ENCODE measurements around the gene LAD1.

The LAD1 gene

GRCh38 chr1:201360901-201361651 lies 38.0 kb downstream of the LAD1 start:
- Histone ChIP-seq H3K9me3 (replicated peaks; ENCODE audit: low read length) (no peaks in the 10 kb centered on the region), H3K4me3 (ENCODE audit: low read length) (no peak overlapping the region), H3K4me2 (ENCODE audit: low read length) (no peak overlapping the region), H3K27me3 (ENCODE audit: control insufficient read depth, insufficient read depth, low read length) (peaks cover 15% of the 10 kb centered on the region), H3K36me3 (ENCODE audit: insufficient read depth, low read length) (no peaks in the 10 kb centered on the region), H3K9ac (ENCODE audit: low read depth, low read length) (no peak overlapping the region), H3K4me1 (ENCODE audit: control insufficient read depth, insufficient read depth, low read length) (peaks cover 5% of the 10 kb centered on the region)

GRCh38 chr1:201360486-201360885 lies 38.6 kb downstream of the LAD1 start:
- Histone ChIP-seq H3K4me3 (ENCODE audit: low read length) (no peak overlapping the region), H3K36me3 (ENCODE audit: insufficient read depth, low read length) (no peaks in the 10 kb centered on the region), H3K27me3 (ENCODE audit: control insufficient read depth, insufficient read depth, low read length) (peaks cover 21% of the 10 kb centered on the region), H3K4me1 (ENCODE audit: control insufficient read depth, insufficient read depth, low read length) (peaks cover 5% of the 10 kb centered on the region), H3K4me2 (ENCODE audit: low read length) (no peak overlapping the region), H3K9ac (ENCODE audit: low read depth, low read length) (no peak overlapping the region), H3K9me3 (replicated peaks; ENCODE audit: low read length) (no peaks in the 10 kb centered on the region)

- H3K4me3 ChIP-seq (ENCODE audit: low read length) = no peak overlapping the region
- H3K4me2 ChIP-seq (ENCODE audit: low read length) = no peak overlapping the region
- H3K36me3 ChIP-seq (ENCODE audit: insufficient read depth, low read length) = no peaks in the 10 kb centered on the region
- peaks cover 5% of the 10 kb centered on the region for H3K4me1 ChIP-seq (ENCODE audit: control insufficient read depth, insufficient read depth, low read length)
- H3K27me3 ChIP-seq (ENCODE audit: control insufficient read depth, insufficient read depth, low read length) = peaks cover 27% of the 10 kb centered on the region
- no peaks in the 10 kb centered on the region for H3K9me3 ChIP-seq (replicated peaks; ENCODE audit: low read length)
- H3K9ac ChIP-seq (ENCODE audit: low read depth, low read length) = no peak overlapping the region
Measured at GRCh38 chr1:201359873-201360210, 39.3 kb downstream of the LAD1 start.

- Histone ChIP-seq H3K4me3 (ENCODE audit: low read length) (no peak overlapping the region), H3K9ac (ENCODE audit: low read depth, low read length) (no peak overlapping the region), H3K4me1 (ENCODE audit: control insufficient read depth, insufficient read depth, low read length) (peaks cover 5% of the 10 kb centered on the region), H3K27me3 (ENCODE audit: control insufficient read depth, insufficient read depth, low read length) (peaks cover 30% of the 10 kb centered on the region), H3K9me3 (replicated peaks; ENCODE audit: low read length) (no peaks in the 10 kb centered on the region), H3K4me2 (ENCODE audit: low read length) (no peak overlapping the region), H3K36me3 (ENCODE audit: insufficient read depth, low read length) (no peaks in the 10 kb centered on the region)
Measured at GRCh38 chr1:201359031-201359872, 39.9 kb downstream of the LAD1 start.

- Histone ChIP-seq H3K4me2 (ENCODE audit: low read length) (no peak overlapping the region), H3K36me3 (ENCODE audit: insufficient read depth, low read length) (no peaks in the 10 kb centered on the region), H3K9me3 (replicated peaks; ENCODE audit: low read length) (no peaks in the 10 kb centered on the region), H3K4me1 (ENCODE audit: control insufficient read depth, insufficient read depth, low read length) (peaks cover 5% of the 10 kb centered on the region), H3K9ac (ENCODE audit: low read depth, low read length) (no peak overlapping the region), H3K4me3 (ENCODE audit: low read length) (no peak overlapping the region), H3K27me3 (ENCODE audit: control insufficient read depth, insufficient read depth, low read length) (peaks cover 30% of the 10 kb centered on the region)
Measured at GRCh38 chr1:201358596-201358995, 40.5 kb downstream of the LAD1 start.

- Histone ChIP-seq H3K9ac (ENCODE audit: low read depth, low read length) (no peak overlapping the region), H3K4me2 (ENCODE audit: low read length) (no peak overlapping the region), H3K4me1 (ENCODE audit: control insufficient read depth, insufficient read depth, low read length) (peaks cover 5% of the 10 kb centered on the region), H3K4me3 (ENCODE audit: low read length) (no peak overlapping the region), H3K27me3 (ENCODE audit: control insufficient read depth, insufficient read depth, low read length) (peaks cover 26% of the 10 kb centered on the region), H3K36me3 (ENCODE audit: insufficient read depth, low read length) (no peaks in the 10 kb centered on the region), H3K9me3 (replicated peaks; ENCODE audit: low read length) (no peaks in the 10 kb centered on the region)
Measured at GRCh38 chr1:201357636-201358348, 41.3 kb downstream of the LAD1 start.

GRCh38 chr1:201357211-201357610 lies 41.9 kb downstream of the LAD1 start:
- Histone ChIP-seq H3K4me3 (ENCODE audit: low read length) (no peak overlapping the region), H3K4me1 (ENCODE audit: control insufficient read depth, insufficient read depth, low read length) (peaks cover 5% of the 10 kb centered on the region), H3K27me3 (ENCODE audit: control insufficient read depth, insufficient read depth, low read length) (peaks cover 24% of the 10 kb centered on the region), H3K9me3 (replicated peaks; ENCODE audit: low read length) (no peaks in the 10 kb centered on the region), H3K4me2 (ENCODE audit: low read length) (no peak overlapping the region), H3K36me3 (ENCODE audit: insufficient read depth, low read length) (no peaks in the 10 kb centered on the region), H3K9ac (ENCODE audit: low read depth, low read length) (no peak overlapping the region)

GRCh38 chr1:201356701-201357100 lies 42.4 kb downstream of the LAD1 start:
- Histone ChIP-seq H3K9me3 (replicated peaks; ENCODE audit: low read length) (no peaks in the 10 kb centered on the region), H3K4me2 (ENCODE audit: low read length) (no peak overlapping the region), H3K4me3 (ENCODE audit: low read length) (no peak overlapping the region), H3K4me1 (ENCODE audit: control insufficient read depth, insufficient read depth, low read length) (peaks cover 5% of the 10 kb centered on the region), H3K9ac (ENCODE audit: low read depth, low read length) (no peak overlapping the region), H3K27me3 (ENCODE audit: control insufficient read depth, insufficient read depth, low read length) (peaks cover 29% of the 10 kb centered on the region), H3K36me3 (ENCODE audit: insufficient read depth, low read length) (no peaks in the 10 kb centered on the region)

GRCh38 chr1:201356236-201356635 lies 42.9 kb downstream of the LAD1 start:
- Histone ChIP-seq H3K36me3 (ENCODE audit: insufficient read depth, low read length) (no peaks in the 10 kb centered on the region), H3K9ac (ENCODE audit: low read depth, low read length) (no peak overlapping the region), H3K4me3 (ENCODE audit: low read length) (no peak overlapping the region), H3K4me2 (ENCODE audit: low read length) (no peak overlapping the region), H3K9me3 (replicated peaks; ENCODE audit: low read length) (no peaks in the 10 kb centered on the region), H3K4me1 (ENCODE audit: control insufficient read depth, insufficient read depth, low read length) (peaks cover 5% of the 10 kb centered on the region), H3K27me3 (ENCODE audit: control insufficient read depth, insufficient read depth, low read length) (peaks cover 34% of the 10 kb centered on the region)

GRCh38 chr1:201355471-201355870 lies 43.7 kb downstream of the LAD1 start:
- H3K9me3 ChIP-seq (replicated peaks; ENCODE audit: low read length) = no peaks in the 10 kb centered on the region
- H3K36me3 ChIP-seq (ENCODE audit: insufficient read depth, low read length) = no peaks in the 10 kb centered on the region
- peaks cover 5% of the 10 kb centered on the region for H3K4me1 ChIP-seq (ENCODE audit: control insufficient read depth, insufficient read depth, low read length)
- H3K4me3 ChIP-seq (ENCODE audit: low read length) = no peak overlapping the region
- H3K9ac ChIP-seq (ENCODE audit: low read depth, low read length) = no peak overlapping the region
- peaks cover 36% of the 10 kb centered on the region for H3K27me3 ChIP-seq (ENCODE audit: control insufficient read depth, insufficient read depth, low read length)
- H3K4me2 ChIP-seq (ENCODE audit: low read length) = no peak overlapping the region

GRCh38 chr1:201354901-201355295 lies 44.2 kb downstream of the LAD1 start:
- no peak overlapping the region for H3K4me3 ChIP-seq (ENCODE audit: low read length)
- no peaks in the 10 kb centered on the region for H3K36me3 ChIP-seq (ENCODE audit: insufficient read depth, low read length)
- H3K4me2 ChIP-seq (ENCODE audit: low read length) = no peak overlapping the region
- H3K9me3 ChIP-seq (replicated peaks; ENCODE audit: low read length) = no peaks in the 10 kb centered on the region
- no peak overlapping the region for H3K9ac ChIP-seq (ENCODE audit: low read depth, low read length)
- peaks cover 36% of the 10 kb centered on the region for H3K27me3 ChIP-seq (ENCODE audit: control insufficient read depth, insufficient read depth, low read length)
- peaks cover 5% of the 10 kb centered on the region for H3K4me1 ChIP-seq (ENCODE audit: control insufficient read depth, insufficient read depth, low read length)
